HCT116 (cell line): ENCODE measurements around the gene BEGAIN.

Source experiments
- CTCF ChIP-seq, 3 experiments: fragments of 200-600 bp in 1 of 3; sonication (generic) in 1 of 3; IDR thresholded peaks in 2 of 3; conservative IDR thresholded peaks in 1 of 3; 2 replicates each; pipeline ENCODE4 v1.5.1; 2012 to 2017; ENCODE audit warnings: low read depth in 2 of 3, low read length in 2 of 3, antibody characterized with exemption in 1 of 3, borderline replicate concordance in 1 of 3, control low read depth in 1 of 3, mild to moderate bottlenecking in 1 of 3, mixed read lengths in 1 of 3, mixed run types in 1 of 3, moderate library complexity in 1 of 3; ENCODE audit not compliant: insufficient read depth in 1 of 3
- POLR2A ChIP-seq: IDR thresholded peaks from 2 replicates; pipeline ENCODE4 v1.7.0; 2011; ENCODE audit warnings: borderline replicate concordance; ENCODE audit not compliant: insufficient read depth, insufficient read length; ENCODE audit errors: extremely low read depth
- RAD21 ChIP-seq: IDR thresholded peaks from 2 replicates; pipeline ENCODE4 v1.6.1; 2012; ENCODE audit warnings: low read depth, mild to moderate bottlenecking

- TF ChIP-seq CTCF (IDR thresholded peaks at IDR 0.05 in 2 of 3, conservative IDR thresholded peaks at IDR 0.05 in 1 of 3; ENCODE audit: borderline replicate concordance in 1 of 3, insufficient read depth in 1 of 3, low read depth in 2 of 3, low read length in 2 of 3) (no peak), RAD21 (no peak), POLR2A (no peak)
These were observed 84.0 kb downstream of the BEGAIN start for GRCh38 chr14:100503251-100503650.
